Measurements from ENCODE around the gene ACER2.

DNA sequence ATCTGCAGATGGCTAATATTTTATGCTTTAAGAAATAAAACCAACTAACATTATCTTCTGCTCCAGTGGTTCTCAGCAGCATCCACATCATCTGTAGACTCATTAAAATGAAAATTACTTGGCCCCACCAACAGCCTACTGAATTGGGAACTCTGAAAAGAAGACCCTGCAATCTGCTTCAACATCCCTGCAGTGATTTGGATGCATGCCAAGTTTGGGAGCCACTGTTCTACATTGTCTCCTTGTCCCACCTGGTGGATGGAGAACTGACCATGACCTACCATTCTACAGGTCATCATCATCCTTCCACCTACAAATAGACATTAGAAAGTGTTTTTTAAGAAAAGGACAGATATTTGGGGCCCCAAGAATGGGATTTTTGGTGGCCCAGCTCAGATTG lies 71.1 kb downstream of the ACER2 start:
- TF ChIP-seq POLR2AphosphoS5 (IDR thresholded peaks at IDR 0.05), result no peak
- TF ChIP-seq, protein P1, sequence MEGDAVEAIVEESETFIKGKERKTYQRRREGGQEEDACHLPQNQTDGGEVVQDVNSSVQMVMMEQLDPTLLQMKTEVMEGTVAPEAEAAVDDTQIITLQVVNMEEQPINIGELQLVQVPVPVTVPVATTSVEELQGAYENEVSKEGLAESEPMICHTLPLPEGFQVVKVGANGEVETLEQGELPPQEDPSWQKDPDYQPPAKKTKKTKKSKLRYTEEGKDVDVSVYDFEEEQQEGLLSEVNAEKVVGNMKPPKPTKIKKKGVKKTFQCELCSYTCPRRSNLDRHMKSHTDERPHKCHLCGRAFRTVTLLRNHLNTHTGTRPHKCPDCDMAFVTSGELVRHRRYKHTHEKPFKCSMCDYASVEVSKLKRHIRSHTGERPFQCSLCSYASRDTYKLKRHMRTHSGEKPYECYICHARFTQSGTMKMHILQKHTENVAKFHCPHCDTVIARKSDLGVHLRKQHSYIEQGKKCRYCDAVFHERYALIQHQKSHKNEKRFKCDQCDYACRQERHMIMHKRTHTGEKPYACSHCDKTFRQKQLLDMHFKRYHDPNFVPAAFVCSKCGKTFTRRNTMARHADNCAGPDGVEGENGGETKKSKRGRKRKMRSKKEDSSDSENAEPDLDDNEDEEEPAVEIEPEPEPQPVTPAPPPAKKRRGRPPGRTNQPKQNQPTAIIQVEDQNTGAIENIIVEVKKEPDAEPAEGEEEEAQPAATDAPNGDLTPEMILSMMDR (IDR thresholded peaks at IDR 0.05), result no peak

Data from esophagus muscularis mucosa (tissue), 3 donors.